HEK293 (cell line): Measurements from ENCODE around the gene SH3PXD2B.

Source experiments
- CTCF ChIA-PET: fragments of 350-600 bp; formaldehyde crosslinking; extraction: SDS; loops from one replicate; lab custom pipeline; 2021; ENCODE audit warnings: antibody characterized with exemption; lab: Yijun Ruan, JAX
- POLR2A ChIA-PET: fragments of 300-600 bp; formaldehyde crosslinking; extraction: SDS; loops from one replicate; lab custom pipeline; 2020; ENCODE audit warnings: antibody characterized with exemption, inconsistent platforms; lab: Yijun Ruan, JAX
- H3K27ac ChIP-seq: fragments of 200-500 bp; sonication (Bioruptor generic); 2 replicates; pipeline ENCODE4 v1.5.1; 2014; ENCODE audit warnings: low read depth, low read length, control low read depth, inconsistent platforms; ENCODE audit errors: extremely low read depth
- H3K36me3 ChIP-seq, 2 experiments: fragments of 200-500 bp in 1 of 2; sonication (Bioruptor generic) in 1 of 2; 1 replicate in 1 of 2; 2 replicates in 1 of 2; pipeline ENCODE4 v1.5.1; 2014 to 2017; ENCODE audit warnings: inconsistent platforms in 2 of 2, low read length in 2 of 2; ENCODE audit not compliant: control insufficient read depth in 2 of 2, insufficient read depth in 1 of 2
- H3K4me1 ChIP-seq: fragments of 200-500 bp; sonication (Bioruptor generic); 2 replicates; pipeline ENCODE4 v1.5.1; 2014; ENCODE audit warnings: mild to moderate bottlenecking, low read length, inconsistent platforms; ENCODE audit not compliant: control insufficient read depth, insufficient read depth
- H3K4me3 ChIP-seq: 2 replicates; pipeline ENCODE4 v1.5.1; 2011; ENCODE audit warnings: low read depth, mild to moderate bottlenecking, control low read depth, low read length, moderate library complexity
- H3K9me3 ChIP-seq: fragments of 200-500 bp; sonication (Bioruptor generic); 2 replicates; pipeline ENCODE4 v1.5.1; 2014; ENCODE audit warnings: low read depth, low read length, inconsistent platforms; ENCODE audit not compliant: control insufficient read depth, insufficient read depth
- PATZ1 ChIP-seq: fragments of 450-650 bp; formaldehyde crosslinking; IDR thresholded peaks from 2 replicates; pipeline ENCODE4 v1.5.1; 2016; ENCODE audit warnings: missing biosample characterization, missing genetic modification characterization
- PBX3 ChIP-seq: sonication (generic); formaldehyde crosslinking; IDR thresholded peaks from 2 replicates; pipeline ENCODE4 v1.8.1; 2022; ENCODE audit warnings: mild to moderate bottlenecking, moderate library complexity, missing genetic modification reagents
- PRDM2 ChIP-seq: fragments of 450-650 bp; formaldehyde crosslinking; IDR thresholded peaks from 2 replicates; pipeline ENCODE4 v1.5.1; 2016; ENCODE audit warnings: missing biosample characterization, missing genetic modification characterization, borderline replicate concordance
- RBAK ChIP-seq: fragments of 450-650 bp; formaldehyde crosslinking; IDR thresholded peaks from 2 replicates; pipeline ENCODE4 v1.5.1; 2016; ENCODE audit warnings: missing biosample characterization, missing genetic modification characterization
- SETDB1 ChIP-seq: IDR thresholded peaks from one replicate; pipeline ENCODE4 v1.6.1; 2017; ENCODE audit warnings: mild to moderate bottlenecking, low read length, moderate library complexity, mixed read lengths; ENCODE audit not compliant: insufficient read length
- ZBTB17 ChIP-seq: fragments of 450-650 bp; formaldehyde crosslinking; IDR thresholded peaks from 2 replicates; pipeline ENCODE4 v1.5.1; 2016; ENCODE audit warnings: missing biosample characterization, missing genetic modification characterization
- ZBTB26 ChIP-seq: fragments of 450-650 bp; formaldehyde crosslinking; optimal IDR thresholded peaks from 2 replicates; pipeline ENCODE3; 2016; ENCODE audit warnings: missing biosample characterization, mild to moderate bottlenecking, missing genetic modification characterization
- ZNF112 ChIP-seq: fragments of 450-650 bp; formaldehyde crosslinking; IDR thresholded peaks from 2 replicates; pipeline ENCODE4 v1.5.0; 2017; ENCODE audit warnings: missing biosample characterization, missing genetic modification characterization
- ZNF184 ChIP-seq: fragments of 450-650 bp; IDR thresholded peaks from 2 replicates; pipeline ENCODE4 v1.5.1; 2018; ENCODE audit warnings: missing biosample characterization, mild to moderate bottlenecking, missing genetic modification characterization
- ZNF19 ChIP-seq: fragments of 450-650 bp; formaldehyde crosslinking; IDR thresholded peaks from 2 replicates; pipeline ENCODE4; 2016; ENCODE audit warnings: missing biosample characterization, missing genetic modification characterization, low read depth
- ZNF292 ChIP-seq: fragments of 450-650 bp; formaldehyde crosslinking; IDR thresholded peaks from 2 replicates; pipeline ENCODE4 v1.5.1; 2016; ENCODE audit warnings: low read depth, missing biosample characterization, missing genetic modification characterization, borderline replicate concordance
- ZNF366 ChIP-seq: fragments of 450-650 bp; formaldehyde crosslinking; conservative IDR thresholded peaks from 2 replicates; pipeline ENCODE4 v1.5.1; 2016; ENCODE audit warnings: missing biosample characterization, missing genetic modification characterization
- ZNF416 ChIP-seq: fragments of 450-650 bp; formaldehyde crosslinking; IDR thresholded peaks from 2 replicates; pipeline ENCODE4 v1.5.1; 2016; ENCODE audit warnings: missing biosample characterization, missing genetic modification characterization
- ZNF555 ChIP-seq: fragments of 450-650 bp; formaldehyde crosslinking; conservative IDR thresholded peaks from 2 replicates; pipeline ENCODE4 v1.5.1; 2017; ENCODE audit warnings: missing biosample characterization, mild to moderate bottlenecking, missing genetic modification characterization, inconsistent platforms
- ZNF585B ChIP-seq: fragments of 450-650 bp; formaldehyde crosslinking; IDR thresholded peaks from 2 replicates; pipeline ENCODE4 v1.5.1; 2016; ENCODE audit warnings: missing biosample characterization, missing genetic modification characterization
- ZNF747 ChIP-seq: fragments of 450-650 bp; formaldehyde crosslinking; IDR thresholded peaks from 2 replicates; pipeline ENCODE4 v1.5.1; 2016; ENCODE audit warnings: missing biosample characterization, missing genetic modification characterization
- ZNF785 ChIP-seq: fragments of 450-650 bp; formaldehyde crosslinking; IDR thresholded peaks from 2 replicates; pipeline ENCODE4 v1.5.1; 2016; ENCODE audit warnings: missing biosample characterization, missing genetic modification characterization

The SH3PXD2B gene

GRCh38 chr5:172425402-172425801 is 28.9 kb downstream of the SH3PXD2B start:
- POLR2A ChIA-PET: interaction anchor here (0.6 to 1.1 kb wide), 2 partner anchors 9 to 116 kb away, joined by 3 read pairs; no protein-coding TSS in a partner anchor
- no peak overlapping the region for H3K27ac ChIP-seq
- TF ChIP-seq ZNF555 (tag by site-specific recombination) (no peak), PBX3 (no peak), ZNF112 (tag by site-specific recombination) (no peak), ZNF19 (no peak), RBAK (no peak), PRDM2 (no peak), ZNF416 (tag by site-specific recombination) (no peak), ZBTB17 (tag by site-specific recombination) (no peak), ZNF292 (tag by site-specific recombination) (no peak), ZBTB26 (no peak), SETDB1 (no peak), ZNF785 (tag by site-specific recombination) (no peak), PATZ1 (no peak), ZNF747 (tag by site-specific recombination) (no peak), ZNF184 (tag by site-specific recombination) (no peak), ZNF585B (tag by site-specific recombination) (no peak), ZNF366 (tag by site-specific recombination) (no peak)
- TF ChIP-seq, all 188 proteins: peak for 0
- Histone ChIP-seq H3K4me3 (no peak overlapping the region), H3K9me3 (no peaks in the 10 kb centered on the region), H3K4me1 (no peaks in the 10 kb centered on the region), H3K36me3 (peaks cover 0 to 9% of the 10 kb centered on the region in 2 experiments; a peak in 1 of 3 replicates)
- CTCF ChIA-PET: no interaction called here
